GM12878 (cell line): Measurements from ENCODE around the gene GCNT2. TPM values are rescaled to one million over a fixed set of nuclear protein-coding genes. Genes with fewer than 3 reads are reported as not detected.

Experiments
- ATAC-seq: fragments of 200-7000 bp; cut with Tn5 transposase; 3 replicates; pipeline ENCODE4 v1.9.1; 2020; ENCODE audit warnings: mild to moderate bottlenecking, moderate library complexity
- BruUV-seq: library from RNA; stranded (reverse); fragments of 400-500 nt; replicated peaks from 2 replicates; lab custom pipeline; 2021; lab: Mats Ljungman, UMichigan
- CTCF ChIA-PET: fragments of 300-600 bp; sonication (Branson Sonifier 250); formaldehyde crosslinking; extraction: SDS; loops from one replicate; lab custom pipeline; 2021; ENCODE audit warnings: inconsistent platforms; lab: Yijun Ruan, JAX
- POLR2A ChIA-PET: fragments of 350-600 bp; formaldehyde crosslinking; extraction: SDS; loops from one replicate; lab custom pipeline; 2021; ENCODE audit warnings: inconsistent platforms; lab: Charles Lee
- RAD21 ChIA-PET: fragments of 300-600 bp; sonication (Branson Sonifier 250); formaldehyde crosslinking; loops from one replicate; lab custom pipeline; 2023; ENCODE audit warnings: antibody characterized with exemption; ENCODE audit not compliant: unreplicated experiment; lab: Charles Lee
- SMC1A ChIA-PET: fragments of 300-600 bp; sonication (Branson Sonifier 250); formaldehyde crosslinking; loops from one replicate; lab custom pipeline; 2023; ENCODE audit not compliant: unreplicated experiment, uncharacterized antibody; lab: Charles Lee
- DNase-seq: peaks from one replicate; pipeline ENCODE4 v3.0.0-alpha.2; 2011; ENCODE audit warnings: low read depth, low spot score
- FAIRE-seq: peaks from 3 replicates; lab custom pipeline; 2011; peaks lifted over from hg19 to GRCh38; lab: Jason Lieb, UNC
- H2AFZ ChIP-seq: 2 replicates; pipeline ENCODE4 v1.6.0; 2011; ENCODE audit warnings: low read depth, low read length, control low read depth; ENCODE audit not compliant: control insufficient read depth
- H3K27ac ChIP-seq: 2 replicates; pipeline ENCODE4 v1.5.1; 2011; ENCODE audit warnings: control low read depth; ENCODE audit not compliant: control insufficient read depth, insufficient read depth
- H3K27me3 ChIP-seq, 2 experiments: replicated peaks in 1 of 2; 2 replicates each; pipeline versions ENCODE4 v1.6.0 to v1.6.1; 2011; ENCODE audit warnings: low read length in 1 of 2; ENCODE audit not compliant: control insufficient read depth in 2 of 2, insufficient read depth in 2 of 2
- H3K36me3 ChIP-seq, 2 experiments: 2 replicates each; pipeline ENCODE4 v1.5.1; 2011; ENCODE audit warnings: low read length in 1 of 2; ENCODE audit not compliant: control insufficient read depth in 2 of 2, insufficient read depth in 2 of 2
- H3K4me1 ChIP-seq: 2 replicates; pipeline ENCODE4 v1.6.1; 2011; ENCODE audit warnings: mild to moderate bottlenecking, low read length, moderate library complexity, mixed read lengths; ENCODE audit not compliant: control insufficient read depth, insufficient read depth
- H3K4me2 ChIP-seq: 2 replicates; pipeline ENCODE4 v1.6.0; 2011; ENCODE audit warnings: control low read depth; ENCODE audit not compliant: control insufficient read depth, insufficient read depth
- H3K4me3 ChIP-seq: fragments of 200-600 bp; sonication (generic); 2 replicates; pipeline ENCODE4 v1.5.1; 2016
- H3K79me2 ChIP-seq: 2 replicates; pipeline ENCODE4 v1.6.0; 2011; ENCODE audit warnings: low read length; ENCODE audit not compliant: control insufficient read depth, insufficient read depth
- H3K9ac ChIP-seq: 2 replicates; pipeline ENCODE4 v1.8.0; 2011; ENCODE audit warnings: low read length, control low read depth, mixed read lengths; ENCODE audit not compliant: control insufficient read depth, insufficient read depth
- H3K9me3 ChIP-seq: replicated peaks from 3 replicates; pipeline ENCODE4 v1.5.1; 2011; ENCODE audit warnings: mild to moderate bottlenecking, low read length; ENCODE audit not compliant: control insufficient read depth, insufficient read depth
- H4K20me1 ChIP-seq: 2 replicates; pipeline ENCODE4 v1.6.0; 2011; ENCODE audit not compliant: control insufficient read depth, insufficient read depth
- BCL3 ChIP-seq: IDR thresholded peaks from 2 replicates; pipeline ENCODE4 v1.6.1; 2011; ENCODE audit warnings: borderline replicate concordance, low read depth, mild to moderate bottlenecking, moderate library complexity, low read length; ENCODE audit not compliant: insufficient read depth, poor library complexity, severe bottlenecking
- EED ChIP-seq: sonication (generic); IDR thresholded peaks from 2 replicates; pipeline ENCODE4 v1.6.1; 2016; ENCODE audit warnings: antibody characterized with exemption, low read depth
- ETV6 ChIP-seq, 2 experiments: fragments of 450-650 bp in 1 of 2; IDR thresholded peaks in 1 of 2; conservative IDR thresholded peaks in 1 of 2; 2 replicates each; pipeline ENCODE4 v1.6.1; 2014; ENCODE audit warnings: antibody characterized with exemption in 1 of 2, borderline replicate concordance in 1 of 2, low read depth in 1 of 2, mild to moderate bottlenecking in 1 of 2, moderate library complexity in 1 of 2
- FOXM1 ChIP-seq: IDR thresholded peaks from 2 replicates; pipeline ENCODE4 v1.6.1; 2012; ENCODE audit warnings: low read depth, mild to moderate bottlenecking, inconsistent platforms, low read length, moderate library complexity
- GATAD2B ChIP-seq: fragments of 450-650 bp; conservative IDR thresholded peaks from 2 replicates; pipeline ENCODE4 v1.6.1; 2017; ENCODE audit warnings: low read depth, mild to moderate bottlenecking, moderate library complexity
- HDAC6 ChIP-seq: fragments of 200-600 bp; sonication (generic); IDR thresholded peaks from one replicate; pipeline ENCODE4 v1.8.0; 2017; ENCODE audit warnings: antibody characterized with exemption; ENCODE audit not compliant: unreplicated experiment
- KAT2A ChIP-seq: conservative IDR thresholded peaks from 2 replicates; pipeline ENCODE4 v1.6.1; 2011; ENCODE audit warnings: low read depth, low read length; ENCODE audit not compliant: control insufficient read depth
- LARP7 ChIP-seq: fragments of 450-650 bp; IDR thresholded peaks from 2 replicates; pipeline ENCODE4 v1.6.1; 2017; ENCODE audit warnings: mild to moderate bottlenecking
- NFYA ChIP-seq: IDR thresholded peaks from 2 replicates; pipeline ENCODE4 v1.6.1; 2011; ENCODE audit warnings: low read depth, mild to moderate bottlenecking, low read length, improper control_type of control experiment, borderline replicate concordance
- NR2F1 ChIP-seq: fragments of 450-650 bp; conservative IDR thresholded peaks from 2 replicates; pipeline ENCODE4 v1.6.1; 2017; ENCODE audit warnings: mild to moderate bottlenecking
- PAX5 ChIP-seq: IDR thresholded peaks from 2 replicates; pipeline ENCODE4 v1.6.1; 2011; ENCODE audit warnings: low read depth, low read length, borderline replicate concordance
- POLR2AphosphoS2 ChIP-seq: IDR thresholded peaks from 2 replicates; pipeline ENCODE4 v1.6.1; 2011; ENCODE audit warnings: low read depth, mild to moderate bottlenecking, low read length, improper control_type of control experiment, moderate library complexity
- RFX5 ChIP-seq: IDR thresholded peaks from 2 replicates; pipeline ENCODE4 v1.6.1; 2011; ENCODE audit warnings: low read depth, low read length, improper control_type of control experiment
- SMAD5 ChIP-seq: IDR thresholded peaks from 2 replicates; pipeline ENCODE4 v1.6.1; 2016; ENCODE audit warnings: antibody characterized with exemption, low read depth
- SPI1 ChIP-seq: IDR thresholded peaks from 2 replicates; pipeline ENCODE4 v1.6.1; 2011; ENCODE audit warnings: low read depth, mild to moderate bottlenecking, low read length, moderate library complexity, borderline replicate concordance; ENCODE audit not compliant: insufficient read depth
- SRF ChIP-seq, 2 experiments: IDR thresholded peaks; 2 replicates each; pipeline ENCODE4 v1.6.1; 2011; ENCODE audit warnings: low read depth in 2 of 2, low read length in 2 of 2, mild to moderate bottlenecking in 1 of 2, moderate library complexity in 1 of 2
- TCF7 ChIP-seq: IDR thresholded peaks from 2 replicates; pipeline ENCODE4 v1.6.1; 2014; ENCODE audit warnings: antibody characterized with exemption, borderline replicate concordance
- WRNIP1 ChIP-seq: IDR thresholded peaks from 2 replicates; pipeline ENCODE4 v1.6.1; 2011; ENCODE audit warnings: low read depth, low read length, improper control_type of control experiment, borderline replicate concordance
- WGBS: methylation state at CpG from one replicate; pipeline ENCODE4 v1.1.6; 2016; ENCODE audit warnings: low lambda C conversion rate; ENCODE audit not compliant: insufficient replicate concordance, insufficient coverage; ENCODE audit errors: missing lambda C conversion rate; 5-methylcytosine and 5-hydroxymethylcytosine counted together
- in situ Hi-C: fragments of 300-500 bp; cut with MboI; formaldehyde crosslinking; loops from 9 replicates; pipeline ENCODE4 v1.14.3; 2018; ENCODE audit warnings: mixed read lengths
- intact Hi-C: fragments of 100-400 bp; cut with micrococcal nuclease; formaldehyde crosslinking; loops from one replicate; pipeline ENCODE4 v1.14.2; 2022; ENCODE audit not compliant: unreplicated experiment
- polyA plus RNA-seq, 11 experiments: library from polyadenylated mRNA; depleted of rRNA in 4 of 11; unstranded in 6 of 11; stranded (reverse) in 5 of 11; fragments of >200 nt; fragmentation: Nextera tagmentation in 4 of 11; fragmentation: Illumina TruSeq in 1 of 11; extraction: Ambion mirVana in 4 of 11; extraction: Trizol in 1 of 11; gene quantifications; 1 replicate in 1 of 11; 2 replicates in 10 of 11; pipeline versions ENCODE4 v1.2.1 to v1.2.3, GENCODE V29; 2011 to 2016; ENCODE audit warnings: inconsistent platforms in 2 of 11, missing spikeins in 2 of 11, low read depth in 1 of 11
- total RNA-seq, 4 experiments: library from RNA; depleted of rRNA in 3 of 4; stranded (reverse); fragments of >200 nt in 3 of 4; fragmentation: Illumina TruSeq in 1 of 4; extraction: Trizol in 1 of 4; gene quantifications; 2 replicates each; pipeline versions ENCODE4 v1.2.1 to v1.2.3, GENCODE V29; 2013 to 2021
- TF ChIP-seq, protein P1 (sequence below): fragments of 450-650 bp; IDR thresholded peaks from 2 replicates; pipeline ENCODE4 v1.6.1; 2018; ENCODE audit warnings: borderline replicate concordance, mild to moderate bottlenecking; ENCODE audit not compliant: partially characterized antibody
- TF ChIP-seq, protein P2 (sequence below): IDR thresholded peaks from 2 replicates; pipeline ENCODE4 v1.6.1; 2011; ENCODE audit warnings: low read depth, low read length, improper control_type of control experiment, borderline replicate concordance

Gene GCNT2
- total and polyA plus RNA-seq, 10 of the 15 experiments (the other 5 are each of a cell fraction or from before 2014, with no cell fraction given), result 5.0 to 21.6 (median 11.9) TPM

DNA sequence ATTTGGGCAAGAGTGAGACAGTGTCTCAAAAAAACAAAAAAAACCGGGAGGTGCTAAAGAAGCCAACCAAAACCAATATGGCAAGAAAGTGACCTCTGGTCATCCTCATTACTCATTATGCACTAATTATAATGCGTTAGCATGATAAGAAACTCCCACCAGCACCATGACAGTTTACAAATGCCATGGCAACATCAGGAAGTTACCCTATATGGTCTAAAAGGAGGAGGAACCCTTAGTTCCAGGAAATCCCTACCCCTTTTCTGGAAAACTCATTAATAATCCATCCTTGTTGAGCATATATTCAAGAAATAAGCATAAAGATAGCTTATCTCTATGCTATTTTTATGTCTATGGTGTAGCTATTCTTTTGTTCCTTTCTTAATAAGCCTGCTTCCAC lies 141.6 kb downstream of the GCNT2 start:
- Histone ChIP-seq H3K9me3 (no peaks in the 10 kb centered on the region; the same call in 2 of the 3 replicates), H3K4me2 (no peak overlapping the region), H3K9ac (no peak overlapping the region), H3K4me3 (no peak overlapping the region), H3K79me2 (no peaks in the 10 kb centered on the region), H2AFZ (no peak overlapping the region), H3K27ac (no peak overlapping the region), H3K36me3 (no peaks in the 10 kb centered on the region), H3K4me1 (no peaks in the 10 kb centered on the region), H3K27me3 (no peaks in the 10 kb centered on the region), H4K20me1 (no peaks in the 10 kb centered on the region)
- in situ Hi-C loops, result no loop called here
- ChIA-PET POLR2A (no interaction called here), SMC1A (no interaction called here), RAD21 (no interaction called here), CTCF (no interaction called here)
- 18% methylated on average over 2 of the region's 2 CpGs for WGBS
- ATAC-seq (no peak), DNase-seq (no peak), FAIRE-seq (no peak)
- no TSS peak for BruUV-seq
- intact Hi-C loops, result no loop called here
- TF ChIP-seq, protein P1, sequence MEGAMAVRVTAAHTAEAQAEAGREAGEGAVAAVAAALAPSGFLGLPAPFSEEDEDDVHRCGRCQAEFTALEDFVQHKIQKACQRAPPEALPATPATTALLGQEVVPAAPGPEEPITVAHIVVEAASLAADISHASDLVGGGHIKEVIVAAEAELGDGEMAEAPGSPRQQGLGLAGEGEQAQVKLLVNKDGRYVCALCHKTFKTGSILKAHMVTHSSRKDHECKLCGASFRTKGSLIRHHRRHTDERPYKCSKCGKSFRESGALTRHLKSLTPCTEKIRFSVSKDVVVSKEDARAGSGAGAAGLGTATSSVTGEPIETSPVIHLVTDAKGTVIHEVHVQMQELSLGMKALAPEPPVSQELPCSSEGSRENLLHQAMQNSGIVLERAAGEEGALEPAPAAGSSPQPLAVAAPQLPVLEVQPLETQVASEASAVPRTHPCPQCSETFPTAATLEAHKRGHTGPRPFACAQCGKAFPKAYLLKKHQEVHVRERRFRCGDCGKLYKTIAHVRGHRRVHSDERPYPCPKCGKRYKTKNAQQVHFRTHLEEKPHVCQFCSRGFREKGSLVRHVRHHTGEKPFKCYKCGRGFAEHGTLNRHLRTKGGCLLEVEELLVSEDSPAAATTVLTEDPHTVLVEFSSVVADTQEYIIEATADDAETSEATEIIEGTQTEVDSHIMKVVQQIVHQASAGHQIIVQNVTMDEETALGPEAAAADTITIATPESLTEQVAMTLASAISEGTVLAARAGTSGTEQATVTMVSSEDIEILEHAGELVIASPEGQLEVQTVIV, result no peak
- TF ChIP-seq HDAC6, result no peak
- no peak for TF ChIP-seq EED
- TF ChIP-seq LARP7, result no peak
- no peak for TF ChIP-seq GATAD2B
- no peak for TF ChIP-seq SRF (IDR thresholded peaks at IDR 0.05; ENCODE audit: low read depth in 2 of 2, low read length in 2 of 2)
- TF ChIP-seq TCF7, result no peak
- TF ChIP-seq PAX5, result no peak
- TF ChIP-seq FOXM1, result no peak
- no peak for TF ChIP-seq KAT2A
- TF ChIP-seq, protein P2, sequence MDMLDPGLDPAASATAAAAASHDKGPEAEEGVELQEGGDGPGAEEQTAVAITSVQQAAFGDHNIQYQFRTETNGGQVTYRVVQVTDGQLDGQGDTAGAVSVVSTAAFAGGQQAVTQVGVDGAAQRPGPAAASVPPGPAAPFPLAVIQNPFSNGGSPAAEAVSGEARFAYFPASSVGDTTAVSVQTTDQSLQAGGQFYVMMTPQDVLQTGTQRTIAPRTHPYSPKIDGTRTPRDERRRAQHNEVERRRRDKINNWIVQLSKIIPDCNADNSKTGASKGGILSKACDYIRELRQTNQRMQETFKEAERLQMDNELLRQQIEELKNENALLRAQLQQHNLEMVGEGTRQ, result no peak
- no peak for TF ChIP-seq WRNIP1
- no peak for TF ChIP-seq BCL3
- no peak for TF ChIP-seq RFX5
- TF ChIP-seq NFYA, result no peak
- TF ChIP-seq ETV6 (conservative IDR thresholded peaks at IDR 0.05 in 1 of 2, IDR thresholded peaks at IDR 0.05 in 1 of 2; ENCODE audit: borderline replicate concordance in 1 of 2, low read depth in 1 of 2), result no peak
- TF ChIP-seq SMAD5, result no peak
- no peak for TF ChIP-seq NR2F1
- no peak for TF ChIP-seq SPI1
- no peak for TF ChIP-seq POLR2AphosphoS2
